Cerebellar cortex (tissue), 1 donor: Measurements from ENCODE around the gene SBDS.

ENCODE experiments used
- DNase-seq: peaks from one replicate; pipeline ENCODE4 v3.0.0-alpha.2; 2015; ENCODE audit warnings: low spot score

SBDS gene

DNA sequence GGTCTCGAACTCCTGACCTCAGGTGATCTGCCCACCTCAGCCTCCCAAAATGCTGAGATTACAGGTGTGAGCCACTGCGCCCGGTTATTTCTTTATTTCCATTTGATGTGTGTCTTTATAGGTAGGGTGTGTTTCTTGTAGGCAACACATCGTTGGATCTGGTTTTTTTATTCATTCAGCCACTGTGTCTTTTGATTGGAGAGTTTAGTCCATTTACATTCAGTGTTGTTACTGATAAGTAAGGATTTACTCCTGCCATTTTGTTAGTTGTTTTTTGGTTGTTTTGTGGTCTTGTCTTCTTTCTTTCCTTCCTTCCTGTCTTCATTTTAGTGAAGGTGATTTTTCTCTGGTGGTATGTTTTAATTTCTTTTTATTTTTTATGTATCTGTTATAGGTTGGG, 57.4 kb downstream of the SBDS start:
- no peak for DNase-seq
